Brain microvascular endothelial cell (primary cell): ENCODE measurements around the gene SNAPC4.

Experiments
- DNase-seq: peaks from one replicate; pipeline ENCODE4 v3.0.0-alpha.2; 2020
- H3K27ac ChIP-seq: fragments of 250-450 bp; sonication (Bioruptor Pico); 2 replicates; pipeline ENCODE4 v1.5.1; 2020; ENCODE audit warnings: mild to moderate bottlenecking, moderate library complexity
- H3K27me3 ChIP-seq: fragments of 250-450 bp; sonication (Bioruptor Pico); replicated peaks from 2 replicates; pipeline ENCODE4 v1.5.1; 2020; ENCODE audit warnings: mild to moderate bottlenecking
- H3K36me3 ChIP-seq: fragments of 250-450 bp; sonication (Bioruptor Pico); replicated peaks from 2 replicates; pipeline ENCODE4 v1.5.1; 2020; ENCODE audit warnings: mild to moderate bottlenecking
- H3K4me3 ChIP-seq: 2 replicates; pipeline ENCODE4 v1.5.1; 2011; ENCODE audit warnings: low read depth, mild to moderate bottlenecking, control low read depth, low read length, moderate library complexity
- in situ Hi-C: cut with HindIII; loops from 2 replicates; pipeline ENCODE4 v1.10.0; 2017; ENCODE audit warnings: low sequenced_read_pairs, low pct_ligation_motif_present
- TF ChIP-seq, protein P1 (sequence below): IDR thresholded peaks from 2 replicates; pipeline ENCODE4 v1.5.1; 2011; ENCODE audit warnings: low read depth, mild to moderate bottlenecking, moderate library complexity, low read length, control low read depth, inconsistent platforms; ENCODE audit errors: missing control alignments

SNAPC4 gene

DNA sequence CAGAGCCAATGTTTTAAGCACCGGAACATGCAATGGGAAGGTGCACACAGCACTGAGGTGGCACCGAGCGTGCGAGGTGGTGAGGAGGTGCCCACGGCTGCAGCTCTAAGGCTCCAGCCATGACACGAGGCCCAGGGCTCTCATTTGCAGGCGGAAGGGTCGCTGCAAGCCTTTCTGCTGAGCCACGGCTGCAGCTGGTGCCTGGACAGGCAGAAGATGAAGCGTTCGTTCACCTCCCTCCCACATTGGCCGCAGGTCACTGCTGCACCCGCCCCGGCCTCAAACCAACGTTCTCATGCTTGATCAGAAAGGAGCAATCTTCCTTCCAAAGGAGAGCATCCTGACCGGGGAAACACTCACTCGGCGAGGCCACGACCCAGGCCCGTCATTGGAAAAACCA is 44.1 kb upstream of the SNAPC4 start:
- H3K36me3 ChIP-seq = peaks cover 70% of the 10 kb centered on the region
- TF ChIP-seq, protein P1, sequence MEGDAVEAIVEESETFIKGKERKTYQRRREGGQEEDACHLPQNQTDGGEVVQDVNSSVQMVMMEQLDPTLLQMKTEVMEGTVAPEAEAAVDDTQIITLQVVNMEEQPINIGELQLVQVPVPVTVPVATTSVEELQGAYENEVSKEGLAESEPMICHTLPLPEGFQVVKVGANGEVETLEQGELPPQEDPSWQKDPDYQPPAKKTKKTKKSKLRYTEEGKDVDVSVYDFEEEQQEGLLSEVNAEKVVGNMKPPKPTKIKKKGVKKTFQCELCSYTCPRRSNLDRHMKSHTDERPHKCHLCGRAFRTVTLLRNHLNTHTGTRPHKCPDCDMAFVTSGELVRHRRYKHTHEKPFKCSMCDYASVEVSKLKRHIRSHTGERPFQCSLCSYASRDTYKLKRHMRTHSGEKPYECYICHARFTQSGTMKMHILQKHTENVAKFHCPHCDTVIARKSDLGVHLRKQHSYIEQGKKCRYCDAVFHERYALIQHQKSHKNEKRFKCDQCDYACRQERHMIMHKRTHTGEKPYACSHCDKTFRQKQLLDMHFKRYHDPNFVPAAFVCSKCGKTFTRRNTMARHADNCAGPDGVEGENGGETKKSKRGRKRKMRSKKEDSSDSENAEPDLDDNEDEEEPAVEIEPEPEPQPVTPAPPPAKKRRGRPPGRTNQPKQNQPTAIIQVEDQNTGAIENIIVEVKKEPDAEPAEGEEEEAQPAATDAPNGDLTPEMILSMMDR = no peak
- H3K27me3 ChIP-seq = no peaks in the 10 kb centered on the region
- in situ Hi-C loops = no loop called here
- H3K4me3 ChIP-seq = no peak overlapping the region
- no peak overlapping the region for H3K27ac ChIP-seq
- no peak for DNase-seq

DNA sequence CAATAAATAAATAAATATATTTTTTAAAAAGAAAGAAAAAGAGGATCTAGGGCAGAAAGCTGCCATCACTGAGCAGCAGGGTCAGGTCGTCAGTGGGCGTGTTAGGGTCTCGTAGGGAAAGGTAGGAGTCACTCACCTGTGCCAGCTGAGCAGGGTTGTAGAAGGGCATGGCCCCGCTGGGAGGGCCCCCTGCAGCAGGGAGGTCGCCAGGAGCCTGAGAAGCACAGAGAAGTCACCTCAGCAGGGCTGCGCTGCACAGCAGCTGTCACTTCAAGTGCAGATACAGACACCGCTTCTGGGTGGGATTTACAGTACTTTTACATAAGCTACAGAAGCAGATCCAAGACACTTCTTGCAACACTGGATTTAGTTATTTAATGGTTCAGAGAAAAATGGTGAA is 43.7 kb upstream of the SNAPC4 start:
- H3K4me3 ChIP-seq = no peak overlapping the region
- H3K27me3 ChIP-seq = no peaks in the 10 kb centered on the region
- H3K36me3 ChIP-seq = peaks cover 66% of the 10 kb centered on the region
- in situ Hi-C loops = no loop called here
- DNase-seq = no peak
- no peak overlapping the region for H3K27ac ChIP-seq
- TF ChIP-seq, protein P1 = no peak

DNA sequence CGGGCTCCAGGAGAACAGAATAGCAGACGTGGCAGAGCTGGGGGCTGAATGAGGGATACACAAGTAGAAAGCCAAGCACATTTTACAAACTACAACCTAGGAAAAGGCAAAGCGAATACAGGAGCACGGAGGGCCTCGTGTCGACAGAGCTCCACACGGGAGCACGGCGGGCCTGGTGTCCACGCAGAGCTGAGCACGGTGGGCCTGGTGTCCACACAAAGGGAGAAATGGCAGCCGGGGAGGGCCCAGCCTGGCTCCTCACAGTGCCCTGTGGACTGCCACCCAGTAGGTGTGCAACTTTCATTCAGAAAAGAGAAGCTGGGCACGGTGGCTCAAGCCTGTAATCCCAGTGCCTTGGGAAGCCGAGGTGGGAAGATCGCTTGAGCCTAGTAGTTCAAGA is 43.1 kb upstream of the SNAPC4 start:
- no peak overlapping the region for H3K4me3 ChIP-seq
- no peak for DNase-seq
- in situ Hi-C loops = no loop called here
- TF ChIP-seq, protein P1 = no peak
- H3K27me3 ChIP-seq = no peaks in the 10 kb centered on the region
- peaks cover 65% of the 10 kb centered on the region for H3K36me3 ChIP-seq
- H3K27ac ChIP-seq = no peak overlapping the region

DNA sequence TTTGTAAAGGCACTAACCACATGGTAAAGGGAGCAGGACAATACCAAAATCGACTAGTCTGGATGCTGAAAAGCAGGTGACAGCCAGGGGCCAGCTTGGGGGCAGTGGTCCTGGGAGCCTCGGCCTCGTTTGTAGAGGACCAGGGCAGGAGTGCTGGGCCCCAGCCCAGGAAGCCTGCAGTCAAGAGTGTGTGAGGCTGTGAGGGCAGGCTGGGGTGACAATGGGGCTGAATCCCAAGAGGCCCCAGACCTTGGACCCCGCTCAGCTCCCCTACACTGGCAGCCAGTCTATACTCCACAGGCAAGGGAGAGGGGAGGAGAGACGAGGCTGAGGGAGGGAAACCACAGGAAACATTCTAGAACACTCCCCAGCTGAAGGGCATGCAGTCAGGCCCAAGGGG is 42.3 kb upstream of the SNAPC4 start:
- Histone ChIP-seq H3K4me3 (no peak overlapping the region), H3K36me3 (peaks cover 57% of the 10 kb centered on the region), H3K27me3 (no peaks in the 10 kb centered on the region), H3K27ac (no peak overlapping the region)
- in situ Hi-C loops = no loop called here
- TF ChIP-seq, protein P1 = no peak
- DNase-seq = no peak

DNA sequence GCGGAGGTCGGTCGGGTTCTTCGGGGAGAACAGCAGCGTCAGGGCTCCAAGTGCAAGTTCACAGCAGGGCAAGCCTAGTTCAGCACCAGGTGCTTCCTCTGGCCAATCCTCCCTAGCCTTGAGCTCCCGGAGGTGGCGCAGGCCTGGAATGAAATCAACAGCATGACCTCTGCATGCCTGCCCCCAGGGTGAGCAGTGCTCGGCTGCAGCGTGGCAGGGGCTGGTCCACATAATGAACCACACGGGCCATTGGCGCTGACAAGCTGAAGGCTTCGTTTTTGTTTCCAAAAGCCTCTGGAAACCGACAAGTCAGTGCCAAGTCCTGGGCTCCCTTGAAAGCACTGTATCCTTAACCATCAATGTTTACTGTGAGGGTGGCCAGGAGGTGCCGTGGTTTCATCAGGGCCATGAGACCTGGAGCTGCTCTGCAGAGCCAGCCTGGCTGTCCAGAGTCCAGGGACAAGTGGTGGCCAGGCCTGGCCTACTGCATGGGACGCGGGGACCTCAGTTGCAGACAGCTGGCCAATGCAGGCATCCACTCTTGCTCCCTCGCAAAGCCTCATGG is 41.8 kb upstream of the SNAPC4 start:
- TF ChIP-seq, protein P1 = no peak
- Histone ChIP-seq H3K4me3 (no peak overlapping the region), H3K27me3 (no peaks in the 10 kb centered on the region), H3K27ac (no peak overlapping the region), H3K36me3 (peaks cover 52% of the 10 kb centered on the region)
- peak; percentile 14 for DNase-seq
- in situ Hi-C loops = no loop called here

DNA sequence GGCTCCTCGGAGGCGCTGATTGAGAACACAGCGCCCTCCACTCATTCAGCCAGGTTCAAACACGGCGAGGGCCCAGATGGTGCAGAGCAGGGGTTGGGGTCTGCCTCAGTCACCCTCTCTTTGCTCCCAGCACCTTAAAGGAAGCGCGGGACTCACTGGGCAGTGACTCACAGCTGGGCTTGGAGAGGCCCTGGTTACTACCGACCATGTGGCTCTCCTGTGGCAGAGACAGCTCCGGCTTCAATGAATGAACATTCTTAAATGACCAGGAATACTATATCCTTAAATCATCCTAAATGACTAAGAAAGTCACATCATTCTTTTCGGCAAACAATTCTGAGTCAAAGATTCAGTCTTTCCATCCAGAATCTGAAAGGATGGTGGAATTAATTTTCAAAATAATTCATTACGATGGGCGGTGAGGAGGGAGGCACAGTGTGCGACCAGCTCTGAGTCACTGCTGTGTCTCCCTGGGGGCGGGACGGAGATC is 41.3 kb upstream of the SNAPC4 start:
- Histone ChIP-seq H3K36me3 (peaks cover 48% of the 10 kb centered on the region), H3K4me3 (no peak overlapping the region), H3K27me3 (no peaks in the 10 kb centered on the region), H3K27ac (no peak overlapping the region)
- DNase-seq = peak; percentile 9
- TF ChIP-seq, protein P1 = no peak
- in situ Hi-C loops = no loop called here
